Umbilical cord (tissue), 1 donor: ENCODE measurements around the gene PSMD11. TPM values are rescaled to one million over a fixed set of nuclear protein-coding genes. Genes with fewer than 3 reads are reported as not detected.

Experiments used
- total RNA-seq: library from RNA; depleted of rRNA; stranded (reverse); fragments of >200 nt; gene quantifications from one replicate; pipeline ENCODE4 v1.2.3, GENCODE V29; 2014; ENCODE audit warnings: low replicate concordance; ENCODE audit not compliant: insufficient read depth

PSMD11 gene
- total RNA-seq, 1 donor from 2014 or later, result 57.8 TPM

Other genes with a start within 250 kb of the PSMD11 start
- gene RHBDL3, start 178.7 kb upstream of the PSMD11 start, total RNA-seq, result not detected
- 10.4 TPM for gene C17orf75, start 102.3 kb upstream of the PSMD11 start, total RNA-seq
- 76.1 TPM for gene ZNF207, start 94.4 kb upstream of the PSMD11 start, total RNA-seq
- 0.72 TPM for gene CDK5R1, start 42.5 kb downstream of the PSMD11 start, total RNA-seq